HG02840 (cell line): ENCODE measurements around the gene TRIM71.
"Not testable (repeated sequence)": the region's sequence is repeated elsewhere in the genome, so short reads cannot be mapped to it uniquely, and the experiment has no call there.

Source experiments
- ATAC-seq: cut with Tn5 transposase; IDR thresholded peaks from one replicate; pipeline ENCODE4 v1.9.1; 2021; ENCODE audit warnings: mild to moderate bottlenecking, moderate library complexity, moderate number of reproducible peaks; ENCODE audit not compliant: unreplicated experiment, low FRiP score

Gene TRIM71

GRCh38 chr3:32885283-32885901 lies 67.6 kb downstream of the TRIM71 start:
- ATAC-seq: no peak

DNA sequence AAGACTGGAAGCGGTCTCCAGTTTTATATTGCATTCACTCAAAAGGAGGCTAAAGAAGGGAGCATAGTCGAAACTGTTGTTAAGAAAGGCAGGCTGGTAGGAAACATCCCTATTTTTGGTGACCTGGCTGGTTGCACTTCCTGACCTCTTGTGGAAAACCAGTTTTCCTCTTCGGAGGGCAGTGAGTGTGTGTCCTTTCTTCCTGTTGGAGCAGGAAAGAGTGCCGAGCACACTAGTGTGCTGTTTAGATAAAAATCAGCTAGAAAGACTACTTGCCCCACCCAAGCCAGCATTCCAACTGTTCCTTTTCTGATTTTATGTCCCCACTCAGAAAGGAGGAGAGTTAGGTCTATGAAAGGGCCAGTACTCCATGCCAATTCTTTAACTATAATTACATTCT lies 68.5 kb downstream of the TRIM71 start:
- ATAC-seq: no peak

DNA sequence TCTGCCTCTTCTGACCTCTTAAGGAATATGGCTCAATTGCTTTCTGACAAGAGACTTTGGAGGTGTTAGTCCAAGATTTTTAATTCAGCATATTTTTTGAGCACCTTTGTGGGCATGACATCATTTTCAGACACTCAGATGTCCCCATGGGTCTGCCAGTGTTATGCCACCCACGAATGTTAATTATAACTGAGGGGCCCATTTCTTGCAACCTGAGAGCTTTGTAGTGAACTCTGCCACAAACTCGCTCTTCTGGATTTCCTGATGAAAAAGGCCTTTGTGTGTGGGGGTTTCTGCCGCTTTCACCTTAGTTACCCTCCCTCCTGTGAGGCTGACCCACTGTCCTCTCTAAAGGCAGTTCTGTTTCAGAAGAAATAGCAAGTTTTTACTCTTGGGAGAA lies 69.1 kb downstream of the TRIM71 start:
- ATAC-seq: no peak

GRCh38 chr3:32888739-32889138 lies 70.9 kb downstream of the TRIM71 start:
- no peak for ATAC-seq

DNA sequence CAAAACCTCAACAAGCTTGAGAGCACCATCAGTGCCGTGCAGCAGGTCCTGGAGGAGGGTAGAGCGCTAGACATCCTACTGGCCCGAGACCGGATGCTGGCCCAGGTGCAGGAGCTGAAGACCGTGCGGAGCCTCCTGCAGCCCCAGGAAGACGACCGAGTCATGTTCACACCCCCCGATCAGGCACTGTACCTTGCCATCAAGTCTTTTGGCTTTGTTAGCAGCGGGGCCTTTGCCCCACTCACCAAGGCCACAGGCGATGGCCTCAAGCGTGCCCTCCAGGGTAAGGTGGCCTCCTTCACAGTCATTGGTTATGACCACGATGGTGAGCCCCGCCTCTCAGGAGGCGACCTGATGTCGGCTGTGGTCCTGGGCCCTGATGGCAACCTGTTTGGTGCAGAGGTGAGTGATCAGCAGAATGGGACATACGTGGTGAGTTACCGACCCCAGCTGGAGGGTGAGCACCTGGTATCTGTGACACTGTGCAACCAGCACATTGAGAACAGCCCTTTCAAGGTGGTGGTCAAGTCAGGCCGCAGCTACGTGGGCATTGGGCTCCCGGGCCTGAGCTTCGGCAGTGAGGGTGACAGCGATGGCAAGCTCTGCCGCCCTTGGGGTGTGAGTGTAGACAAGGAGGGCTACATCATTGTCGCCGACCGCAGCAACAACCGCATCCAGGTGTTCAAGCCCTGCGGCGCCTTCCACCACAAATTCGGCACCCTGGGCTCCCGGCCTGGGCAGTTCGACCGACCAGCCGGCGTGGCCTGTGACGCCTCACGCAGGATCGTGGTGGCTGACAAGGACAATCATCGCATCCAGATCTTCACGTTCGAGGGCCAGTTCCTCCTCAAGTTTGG lies 72.9 kb downstream of the TRIM71 start:
- no peak for ATAC-seq

- no peak for ATAC-seq
These were observed 73.6 kb downstream of the TRIM71 start for GRCh38 chr3:32891365-32891764.

GRCh38 chr3:32892625-32893598 lies 75.1 kb downstream of the TRIM71 start:
- no peak for ATAC-seq

DNA sequence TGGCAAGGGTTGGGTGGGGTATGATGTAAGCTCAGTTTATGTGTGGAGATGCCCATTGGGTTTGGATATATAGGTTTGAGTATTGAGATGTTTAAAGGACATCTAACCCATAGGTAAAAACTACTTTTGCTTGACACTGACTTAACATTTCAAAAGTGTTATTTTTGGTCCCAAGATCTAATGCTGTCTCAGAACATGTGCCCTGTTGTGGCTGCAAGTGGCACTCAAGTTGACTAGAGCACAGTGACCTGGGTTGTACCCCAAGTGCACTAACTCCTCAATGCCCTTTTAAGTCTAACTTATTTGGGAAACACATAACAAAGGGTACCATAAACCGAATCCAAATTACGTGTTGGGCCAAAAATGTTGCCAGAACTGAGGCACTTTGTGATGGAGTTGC lies 77.2 kb downstream of the TRIM71 start:
- ATAC-seq: no peak

GRCh38 chr3:32895701-32896100 lies 77.9 kb downstream of the TRIM71 start:
- ATAC-seq: no peak

GRCh38 chr3:32896143-32896542 lies 78.3 kb downstream of the TRIM71 start:
- no peak for ATAC-seq

GRCh38 chr3:32897001-32897601 lies 79.3 kb downstream of the TRIM71 start:
- no peak for ATAC-seq

- no peak for ATAC-seq
These were observed 80.3 kb downstream of the TRIM71 start for GRCh38 chr3:32897981-32898623.

DNA sequence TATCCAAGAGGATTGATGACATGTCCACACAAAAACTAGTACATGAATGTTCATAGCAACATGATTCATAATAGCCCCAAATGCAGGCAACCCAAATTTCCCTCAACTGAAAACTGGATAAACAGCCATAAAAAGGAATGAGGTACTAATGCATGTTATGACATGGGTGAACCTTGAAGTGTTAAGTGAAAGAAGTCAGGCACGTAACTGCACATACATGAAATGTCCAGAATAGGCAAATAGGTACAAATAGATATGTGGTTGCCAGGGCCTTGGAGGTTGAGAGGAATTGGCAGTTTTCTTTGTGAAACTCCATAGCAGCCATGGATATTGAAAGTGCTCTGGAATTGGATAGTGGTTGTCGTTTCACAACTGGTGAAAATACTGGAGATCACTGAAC lies 81.5 kb downstream of the TRIM71 start:
- ATAC-seq: no peak

DNA sequence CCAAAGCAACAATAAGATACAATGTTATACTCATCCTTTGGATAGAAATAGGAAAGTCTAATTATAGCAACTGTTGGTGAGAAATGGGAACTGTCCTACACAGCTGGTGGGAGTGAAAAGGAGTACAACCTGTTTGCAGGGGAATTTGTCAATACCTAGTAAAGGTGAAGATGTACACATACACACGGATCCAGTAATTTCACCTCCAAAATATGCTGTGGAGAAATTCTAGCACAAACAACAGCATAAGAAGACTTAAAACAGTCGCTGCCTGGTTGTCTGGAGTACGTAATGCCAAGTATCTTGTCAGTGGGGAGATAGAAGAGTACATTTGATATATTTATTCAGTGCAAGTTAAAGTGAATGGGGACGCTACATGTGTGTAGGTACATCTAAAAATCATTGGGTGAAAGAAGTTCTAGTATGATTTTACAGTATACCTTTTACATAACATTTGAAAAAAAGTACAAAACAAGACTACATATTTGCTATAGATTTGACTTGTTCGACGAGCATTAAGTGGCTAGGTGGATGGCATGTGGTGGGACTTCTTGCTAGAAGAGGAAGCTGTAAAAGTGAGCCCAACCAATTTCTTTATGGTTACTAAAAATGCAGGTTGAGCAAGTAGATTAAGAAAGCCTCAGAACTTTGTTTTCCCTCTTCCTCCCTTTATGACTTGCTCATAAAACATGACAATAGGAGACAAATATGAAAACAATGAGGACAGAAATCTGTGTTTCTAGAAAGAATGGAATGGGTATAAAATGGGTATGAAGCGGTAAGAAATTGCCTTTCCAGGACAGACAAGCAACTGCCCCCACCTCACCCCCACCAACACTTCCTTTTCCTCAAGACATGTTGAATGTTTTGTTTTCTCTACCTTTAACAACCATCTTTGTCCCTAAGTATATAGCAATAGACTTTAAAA lies 83.5 kb downstream of the TRIM71 start:
- ATAC-seq: no peak

- ATAC-seq: not testable (repeated sequence)
These were observed 85.1 kb downstream of the TRIM71 start for GRCh38 chr3:32902887-32903371.

DNA sequence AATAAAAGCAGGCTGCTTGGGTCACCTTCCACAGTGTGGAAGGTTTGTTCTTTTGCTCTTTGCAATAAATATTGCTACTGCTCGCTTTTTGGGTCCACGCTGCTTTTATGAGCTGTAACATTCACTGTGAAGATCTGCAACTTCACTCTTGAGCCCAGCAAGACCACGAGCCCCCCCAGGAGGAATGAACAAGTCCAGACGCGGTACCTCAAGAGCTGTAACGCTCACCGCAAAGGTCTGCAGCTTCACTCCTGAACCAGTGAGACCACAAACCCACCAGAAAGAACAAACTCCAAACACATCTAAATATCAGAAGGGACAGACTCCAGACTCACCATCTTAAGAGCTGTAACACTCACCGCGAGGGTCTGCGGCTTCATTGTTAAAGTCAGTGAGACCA lies 86.2 kb downstream of the TRIM71 start:
- no peak for ATAC-seq

- no peak for ATAC-seq
These were observed 92.2 kb downstream of the TRIM71 start for GRCh38 chr3:32909999-32910398.

DNA sequence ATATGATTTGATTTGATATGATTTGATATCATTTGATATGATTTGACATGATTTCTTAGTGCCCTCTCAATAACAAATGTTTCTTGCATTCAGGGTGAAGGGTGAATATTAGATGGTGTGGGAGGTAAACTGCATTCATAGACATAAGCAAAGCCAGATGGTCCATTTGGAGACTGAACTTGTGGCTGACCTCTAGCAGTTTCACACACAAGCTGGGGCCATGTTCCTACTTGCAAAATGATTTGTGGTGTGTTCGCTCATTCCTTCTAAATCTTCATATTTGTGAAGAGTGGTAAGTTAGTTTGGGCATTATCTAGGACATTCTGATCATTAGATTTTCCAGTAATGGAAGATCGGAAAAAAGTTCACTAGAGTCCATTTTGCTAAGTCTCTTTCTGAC lies 93.2 kb downstream of the TRIM71 start:
- ATAC-seq: no peak

DNA sequence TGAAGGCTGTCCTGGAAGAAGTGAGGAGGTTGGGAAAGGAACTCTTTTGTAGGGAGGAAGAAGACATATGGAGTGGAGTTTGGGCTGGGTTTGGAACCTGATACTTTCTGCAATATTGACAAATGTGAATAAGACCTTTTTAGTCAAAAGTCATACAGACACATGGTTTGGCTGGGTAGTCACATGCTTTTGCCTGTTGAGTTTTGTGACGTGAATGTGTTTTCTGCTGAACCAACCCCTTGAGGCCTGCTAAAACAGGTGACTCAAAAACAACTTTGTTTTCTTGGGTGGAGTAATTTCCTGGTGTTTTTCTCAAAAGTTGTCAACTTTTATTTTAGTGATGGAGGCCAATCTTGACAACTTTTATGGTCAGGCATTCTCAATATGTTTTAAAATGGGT lies 94.2 kb downstream of the TRIM71 start:
- no peak for ATAC-seq
